Neural progenitor cell (in vitro differentiated cells): Measurements from ENCODE around the gene MDM1. TPM values are rescaled to one million over a fixed set of nuclear protein-coding genes. Genes with fewer than 3 reads are reported as not detected.

ENCODE experiments used
- DNase-seq: peaks from one replicate; pipeline ENCODE4 v3.0.0-alpha.2; 2016; ENCODE audit warnings: low spot score
- H2AFZ ChIP-seq: fragments of 200-600 bp; sonication (generic); replicated peaks from 2 replicates; pipeline ENCODE4 v1.6.1; 2016; ENCODE audit warnings: antibody characterized with exemption
- H3F3A ChIP-seq: fragments of 200-600 bp; sonication (generic); 2 replicates; pipeline ENCODE4 v1.6.1; 2016; ENCODE audit warnings: antibody characterized with exemption, low read depth
- H3K27ac ChIP-seq: fragments of 200-600 bp; sonication (generic); 2 replicates; pipeline ENCODE4 v1.5.1; 2016; ENCODE audit warnings: mild to moderate bottlenecking
- H3K27me3 ChIP-seq: fragments of 200-600 bp; sonication (generic); 2 replicates; pipeline ENCODE4 v1.6.1; 2016; ENCODE audit warnings: mild to moderate bottlenecking, moderate library complexity
- H3K36me3 ChIP-seq: fragments of 200-600 bp; sonication (generic); 2 replicates; pipeline ENCODE4 v1.5.1; 2016
- H3K4me1 ChIP-seq: fragments of 200-600 bp; sonication (generic); 2 replicates; pipeline ENCODE4 v1.6.1; 2016; ENCODE audit warnings: mixed run types
- H3K4me2 ChIP-seq: fragments of 200-600 bp; sonication (generic); 2 replicates; pipeline ENCODE4 v1.6.1; 2016
- H3K4me3 ChIP-seq: fragments of 200-600 bp; sonication (generic); 2 replicates; pipeline ENCODE4 v1.5.1; 2016
- H3K79me2 ChIP-seq: fragments of 200-600 bp; sonication (generic); 2 replicates; pipeline ENCODE4 v1.6.1; 2016; ENCODE audit warnings: low read depth
- H3K9ac ChIP-seq: fragments of 200-600 bp; sonication (generic); 2 replicates; pipeline ENCODE4 v1.6.1; 2016
- H3K9me3 ChIP-seq: fragments of 200-600 bp; sonication (generic); 2 replicates; pipeline ENCODE4 v1.5.1; 2016; ENCODE audit warnings: low read depth
- H4K20me1 ChIP-seq: fragments of 200-600 bp; sonication (generic); 2 replicates; pipeline ENCODE4 v1.6.1; 2016; ENCODE audit warnings: low read depth
- H3K27ac Mint-ChIP-seq: 3 replicates; pipeline ENCODE4 v1.8.0; 2021; ENCODE audit warnings: mixed read lengths
- H3K27me3 Mint-ChIP-seq: 2 replicates; pipeline ENCODE4 v1.8.0; 2022; ENCODE audit warnings: low read depth, mild to moderate bottlenecking, inconsistent platforms, moderate library complexity, mixed read lengths; ENCODE audit not compliant: insufficient read depth
- H3K36me3 Mint-ChIP-seq: 3 replicates; pipeline ENCODE4 v1.8.0; 2021; ENCODE audit warnings: mixed read lengths
- H3K4me1 Mint-ChIP-seq: 3 replicates; pipeline ENCODE4 v1.8.0; 2021; ENCODE audit warnings: mixed read lengths
- H3K4me3 Mint-ChIP-seq: 3 replicates; pipeline ENCODE4 v1.8.0; 2021; ENCODE audit warnings: mild to moderate bottlenecking, moderate library complexity, mixed read lengths
- H3K9me3 Mint-ChIP-seq: 3 replicates; pipeline ENCODE4 v1.8.0; 2020; ENCODE audit warnings: mixed read lengths
- CTCF ChIP-seq: fragments of 200-600 bp; sonication (generic); IDR thresholded peaks from 2 replicates; pipeline ENCODE4 v1.5.1; 2017; ENCODE audit warnings: antibody characterized with exemption, mild to moderate bottlenecking
- EZH2 ChIP-seq: fragments of 200-600 bp; sonication (generic); IDR thresholded peaks from 2 replicates; pipeline ENCODE4 v1.6.1; 2017; ENCODE audit warnings: antibody characterized with exemption, mild to moderate bottlenecking, moderate library complexity
- EZH2phosphoT487 ChIP-seq: fragments of 200-600 bp; sonication (generic); IDR thresholded peaks from 2 replicates; pipeline ENCODE4 v1.6.1; 2017; ENCODE audit warnings: antibody characterized with exemption
- total RNA-seq: library from RNA; depleted of rRNA; stranded (reverse); fragments of >200 nt; gene quantifications from 2 replicates; pipeline ENCODE4 v1.2.3, GENCODE V29; 2015; ENCODE audit warnings: low replicate concordance

MDM1 gene
- total RNA-seq, 1 donor from 2014 or later = 47.2 TPM

GRCh38 chr12:68259318-68259940 lies 72.7 kb downstream of the MDM1 start:
- Histone ChIP-seq H3K9me3 (no peaks in the 10 kb centered on the region), H3K4me1 (no peaks in the 10 kb centered on the region), H3K4me3 (no peak overlapping the region), H4K20me1 (no peaks in the 10 kb centered on the region), H3K4me2 (no peak overlapping the region), H3K27ac (no peak overlapping the region), H2AFZ (no peak overlapping the region), H3K36me3 (no peaks in the 10 kb centered on the region), H3F3A (no peaks in the 10 kb centered on the region), H3K27me3 (no peaks in the 10 kb centered on the region), H3K79me2 (no peaks in the 10 kb centered on the region), H3K9ac (no peak overlapping the region)
- Mint-ChIP-seq H3K36me3 (no peaks in the 10 kb centered on the region), H3K27ac (no peak overlapping the region), H3K4me3 (no peak overlapping the region), H3K4me1 (peaks cover 4% of the 10 kb centered on the region), H3K9me3 (no peaks in the 10 kb centered on the region), H3K27me3 (no peaks in the 10 kb centered on the region)
- no peak for DNase-seq
- TF ChIP-seq EZH2 (no peak), CTCF (no peak), EZH2phosphoT487 (no peak)

GRCh38 chr12:68253504-68253903 lies 78.7 kb downstream of the MDM1 start, which contains the start of gene IL22:
TSS of gene IL22 (minus strand) at chr12:68253604. CDS start at chr12:68253448, 156 bp downstream.
- TF ChIP-seq EZH2 = no peak
- TF ChIP-seq CTCF = no peak
- no peak for TF ChIP-seq EZH2phosphoT487
- Histone ChIP-seq H3K4me3 (no peak within 1 kb of the TSS), H3K27ac (no peak within 1 kb of the TSS), H2AFZ (no peak within 1 kb of the TSS), H3K36me3 (no peaks in the 10 kb centered on the region), H3K9ac (no peak within 1 kb of the TSS), H3K9me3 (no peaks in the 10 kb centered on the region), H3F3A (peaks cover 6% of the 10 kb centered on the region), H3K27me3 (peaks cover 9% of the 10 kb centered on the region), H3K79me2 (no peaks in the 10 kb centered on the region), H3K4me2 (no peak within 1 kb of the TSS), H3K4me1 (peaks cover 13% of the 10 kb centered on the region), H4K20me1 (no peaks in the 10 kb centered on the region)
- H3K36me3 Mint-ChIP-seq = no peaks in the 10 kb centered on the region
- H3K27me3 Mint-ChIP-seq = no peaks in the 10 kb centered on the region
- H3K9me3 Mint-ChIP-seq = peaks cover under 1% of the 10 kb centered on the region
- H3K27ac Mint-ChIP-seq = no peak within 1 kb of the TSS
- no peak within 1 kb of the TSS for H3K4me3 Mint-ChIP-seq
- H3K4me1 Mint-ChIP-seq = peaks cover 9% of the 10 kb centered on the region
- no peak for DNase-seq

- Histone ChIP-seq H3K79me2 (no peaks in the 10 kb centered on the region), H3K27ac (no peak overlapping the region), H2AFZ (no peak overlapping the region), H3F3A (peaks cover 6% of the 10 kb centered on the region), H4K20me1 (no peaks in the 10 kb centered on the region), H3K4me2 (no peak overlapping the region), H3K4me3 (no peak overlapping the region), H3K36me3 (no peaks in the 10 kb centered on the region), H3K9ac (no peak overlapping the region), H3K9me3 (no peaks in the 10 kb centered on the region), H3K4me1 (peaks cover 13% of the 10 kb centered on the region), H3K27me3 (peaks cover 9% of the 10 kb centered on the region)
- TF ChIP-seq EZH2 (no peak), EZH2phosphoT487 (no peak), CTCF (no peak)
- no peak for DNase-seq
- H3K27me3 Mint-ChIP-seq = no peaks in the 10 kb centered on the region
- no peaks in the 10 kb centered on the region for H3K36me3 Mint-ChIP-seq
- peaks cover 7% of the 10 kb centered on the region for H3K9me3 Mint-ChIP-seq
- no peak overlapping the region for H3K27ac Mint-ChIP-seq
- H3K4me3 Mint-ChIP-seq = no peak overlapping the region
- H3K4me1 Mint-ChIP-seq = peaks cover 9% of the 10 kb centered on the region
Measured at GRCh38 chr12:68252077-68252476, 80.1 kb downstream of the MDM1 start.
